Retinal pigment epithelial cell (primary cell): ENCODE results near the gene GRIN3A.

Experiments used
- DNase-seq: peaks from one replicate; pipeline ENCODE4 v3.0.0-alpha.2; 2010; ENCODE audit warnings: low read depth
- H3K4me3 ChIP-seq: 2 replicates; pipeline ENCODE4 v1.5.1; 2011; ENCODE audit warnings: mild to moderate bottlenecking, low read length, control low read depth, moderate library complexity
- TF ChIP-seq, protein P1 (sequence below): conservative IDR thresholded peaks from 2 replicates; pipeline ENCODE4 v1.5.1; 2011; ENCODE audit warnings: low read depth, low read length, control low read depth, inconsistent platforms

GRIN3A gene

DNA sequence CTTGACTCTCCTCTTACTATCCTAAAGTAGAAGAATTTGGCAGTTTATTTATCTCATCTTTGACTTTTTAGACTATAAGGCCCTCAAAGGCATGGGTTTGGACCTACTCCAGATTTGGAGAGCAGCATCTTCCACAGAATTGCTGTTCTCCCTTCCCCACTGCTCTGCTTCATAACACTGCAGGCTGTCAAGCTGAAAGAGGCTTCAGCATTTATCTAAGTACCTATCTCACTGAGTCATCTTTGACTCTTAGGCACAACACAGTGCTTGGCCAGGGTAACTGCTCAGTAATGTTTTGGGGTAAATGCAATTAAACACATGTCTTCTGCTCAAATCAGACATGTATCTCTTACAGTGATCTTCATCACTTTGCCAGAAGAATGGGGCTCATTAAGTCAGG is 60.6 kb downstream of the GRIN3A start:
- no peak for DNase-seq
- H3K4me3 ChIP-seq, result no peak overlapping the region
- TF ChIP-seq, protein P1, sequence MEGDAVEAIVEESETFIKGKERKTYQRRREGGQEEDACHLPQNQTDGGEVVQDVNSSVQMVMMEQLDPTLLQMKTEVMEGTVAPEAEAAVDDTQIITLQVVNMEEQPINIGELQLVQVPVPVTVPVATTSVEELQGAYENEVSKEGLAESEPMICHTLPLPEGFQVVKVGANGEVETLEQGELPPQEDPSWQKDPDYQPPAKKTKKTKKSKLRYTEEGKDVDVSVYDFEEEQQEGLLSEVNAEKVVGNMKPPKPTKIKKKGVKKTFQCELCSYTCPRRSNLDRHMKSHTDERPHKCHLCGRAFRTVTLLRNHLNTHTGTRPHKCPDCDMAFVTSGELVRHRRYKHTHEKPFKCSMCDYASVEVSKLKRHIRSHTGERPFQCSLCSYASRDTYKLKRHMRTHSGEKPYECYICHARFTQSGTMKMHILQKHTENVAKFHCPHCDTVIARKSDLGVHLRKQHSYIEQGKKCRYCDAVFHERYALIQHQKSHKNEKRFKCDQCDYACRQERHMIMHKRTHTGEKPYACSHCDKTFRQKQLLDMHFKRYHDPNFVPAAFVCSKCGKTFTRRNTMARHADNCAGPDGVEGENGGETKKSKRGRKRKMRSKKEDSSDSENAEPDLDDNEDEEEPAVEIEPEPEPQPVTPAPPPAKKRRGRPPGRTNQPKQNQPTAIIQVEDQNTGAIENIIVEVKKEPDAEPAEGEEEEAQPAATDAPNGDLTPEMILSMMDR, result no peak

DNA sequence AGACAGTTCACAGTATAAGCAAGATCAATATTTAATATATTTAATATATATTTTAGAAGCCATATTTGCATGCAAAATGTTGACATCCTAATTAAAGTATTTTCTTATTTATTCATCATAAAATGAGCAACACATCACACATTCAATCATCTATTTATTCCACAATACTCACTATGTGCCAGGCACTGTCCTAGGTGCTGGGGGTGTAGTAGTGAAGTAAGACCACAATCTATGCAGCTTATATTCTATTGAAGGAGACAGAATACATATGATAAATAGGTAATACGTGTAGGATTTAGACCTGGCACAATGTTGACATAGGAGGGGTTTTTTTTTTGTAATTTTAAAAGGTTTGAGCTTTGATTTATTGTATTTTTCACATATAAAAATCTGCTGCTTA is 63.1 kb downstream of the GRIN3A start:
- H3K4me3 ChIP-seq, result no peak overlapping the region
- TF ChIP-seq, protein P1, result no peak
- DNase-seq, result no peak

- TF ChIP-seq, protein P1, result no peak
- H3K4me3 ChIP-seq, result no peak overlapping the region
- DNase-seq, result no peak
These were observed 64.3 kb downstream of the GRIN3A start for GRCh38 chr9:101674165-101674564.

DNA sequence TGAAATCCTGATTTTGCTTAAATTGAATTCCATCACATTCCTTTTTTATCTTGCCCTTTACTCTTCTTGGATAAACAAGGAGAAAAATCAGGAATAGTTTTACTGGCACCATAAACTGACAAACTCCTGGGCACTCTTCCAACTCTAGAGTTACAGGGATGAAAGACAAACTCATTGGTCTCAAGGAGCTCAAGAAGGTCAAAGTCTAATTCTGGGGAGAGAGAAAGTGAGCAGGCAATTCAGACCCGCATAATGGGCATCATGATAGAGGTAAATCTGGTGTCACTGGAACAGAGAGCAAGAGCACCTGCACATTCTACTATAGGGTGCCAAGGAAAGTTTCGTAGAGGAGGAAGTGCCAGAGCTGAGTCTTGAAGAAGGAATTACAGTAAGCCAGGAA is 64.8 kb downstream of the GRIN3A start:
- no peak for DNase-seq
- H3K4me3 ChIP-seq, result no peak overlapping the region
- TF ChIP-seq, protein P1, result no peak

GRCh38 chr9:101671567-101671966 is 66.9 kb downstream of the GRIN3A start:
- DNase-seq, result no peak
- no peak overlapping the region for H3K4me3 ChIP-seq
- TF ChIP-seq, protein P1, result no peak

DNA sequence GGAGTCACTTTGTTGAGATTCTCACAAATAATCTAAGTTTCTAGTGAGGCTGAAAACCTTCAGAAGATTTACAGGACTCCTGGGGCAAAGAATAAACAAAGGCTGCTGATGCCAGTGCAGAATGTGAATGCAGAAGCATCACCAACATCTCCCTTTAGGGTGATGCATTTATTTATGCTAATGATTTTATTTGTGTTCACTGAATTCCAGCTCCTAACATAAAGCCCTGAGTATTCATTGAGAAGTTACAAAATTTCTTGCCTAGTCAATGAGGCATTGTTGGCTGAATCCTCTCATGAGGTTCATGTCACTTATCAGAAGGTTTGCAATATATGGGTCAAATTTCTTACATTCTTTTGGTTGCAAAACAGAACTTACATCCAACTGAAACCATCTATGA is 70.0 kb downstream of the GRIN3A start:
- no peak overlapping the region for H3K4me3 ChIP-seq
- DNase-seq, result no peak
- TF ChIP-seq, protein P1, result no peak

DNA sequence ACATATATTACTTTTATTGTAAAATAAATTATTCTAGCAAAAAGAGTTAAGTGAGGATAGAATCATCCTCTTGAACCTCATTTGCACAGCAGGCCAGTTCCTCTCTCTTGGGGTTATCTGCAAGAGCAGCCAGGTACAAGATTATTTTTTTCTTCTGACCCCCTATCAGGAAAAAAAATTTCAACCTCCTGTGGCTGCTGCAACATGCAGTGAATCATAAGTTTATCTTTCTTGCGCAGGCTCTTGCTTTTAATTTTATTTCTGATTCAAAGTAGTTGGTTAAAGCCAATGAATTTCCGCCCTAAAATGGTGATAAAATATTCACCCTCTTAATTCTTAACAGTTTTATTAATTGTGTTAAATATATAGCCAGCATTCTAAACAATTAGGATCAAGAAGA is 74.0 kb downstream of the GRIN3A start:
- TF ChIP-seq, protein P1, result no peak
- H3K4me3 ChIP-seq, result no peak overlapping the region
- DNase-seq, result no peak
